A549 treated with AZD9567 at 1 μM for 4 hours (cell line): Measurements from ENCODE around the gene GPRC5A. TPM values are rescaled to one million over a fixed set of nuclear protein-coding genes. Genes with fewer than 3 reads are reported as not detected.

Source experiments
- total RNA-seq: library from RNA; stranded (reverse); fragments of 200-300 nt; extraction: Qiagen RNA extraction; gene quantifications from 5 replicates; pipeline ENCODE4 v1.2.3, GENCODE V29; 2022; ENCODE audit not compliant: insufficient read depth

The GPRC5A gene
- 245 to 318 TPM (median 282 TPM) in 5 replicates for total RNA-seq

GRCh38 chr12:12891080-12891880 is at the start of gene GPRC5A:
Gene GPRC5A (plus strand): TSS chr12:12891562. CDS start chr12:12908250, 16,688 bp downstream.

GRCh38 chr12:12952036-12952435 is 60.7 kb downstream of the GPRC5A start, which contains the start of gene GPRC5D:
Gene GPRC5D (minus strand): TSS chr12:12952170. CDS start chr12:12950384, 1,786 bp downstream.

Other genes starting within 250 kb of the GPRC5A start
- gene GPR19, start 195.4 kb upstream of the GPRC5A start, total RNA-seq: 0.70 to 1.0 TPM (median 0.79 TPM) in 4 of 5 replicates, not detected in the other
- 13.5 to 18.4 TPM (median 16.2 TPM) in 5 replicates for gene CDKN1B, start 174.2 kb upstream of the GPRC5A start, total RNA-seq
- gene APOLD1, start 105.9 kb upstream of the GPRC5A start, total RNA-seq: 0.14 to 0.40 TPM (median 0.18 TPM) in 4 of 5 replicates, not detected in the other
- gene DDX47, start 78.2 kb upstream of the GPRC5A start, total RNA-seq: 73.6 to 76.5 TPM (median 74.7 TPM) in 5 replicates
- not detected in 5 replicates for gene GPRC5D, start 60.6 kb downstream of the GPRC5A start, total RNA-seq
- 55.5 to 62.9 TPM (median 59.6 TPM) in 5 replicates for gene HEBP1, start 108.7 kb downstream of the GPRC5A start, total RNA-seq
- gene FAM234B, start 152.8 kb downstream of the GPRC5A start, total RNA-seq: 3.7 to 4.3 TPM (median 4.1 TPM) in 5 replicates
- gene GSG1, start 212.1 kb downstream of the GPRC5A start, total RNA-seq: 0.30 to 0.46 TPM (median 0.41 TPM) in 4 of 5 replicates, not detected in the other